HG03108 (cell line): ENCODE data around the gene PHTF2.
"Not testable (repeated sequence)": the region's sequence is repeated elsewhere in the genome, so short reads cannot be mapped to it uniquely, and the experiment has no call there.

Experiments
- ATAC-seq: cut with Tn5 transposase; IDR thresholded peaks from one replicate; pipeline ENCODE4 v1.9.1; 2021; ENCODE audit warnings: moderate library complexity; ENCODE audit not compliant: unreplicated experiment

The PHTF2 gene

GRCh38 chr7:77873416-77874327, 75.1 kb downstream of the PHTF2 start:
- not testable (repeated sequence) for ATAC-seq

- ATAC-seq = no peak
Observed at GRCh38 chr7:77877791-77878190, 79.2 kb downstream of the PHTF2 start.

- ATAC-seq = no peak
Observed at GRCh38 chr7:77878500-77878899, 79.9 kb downstream of the PHTF2 start.

GRCh38 chr7:77879272-77879671, 80.7 kb downstream of the PHTF2 start:
- no peak for ATAC-seq

GRCh38 chr7:77881871-77882270, 83.3 kb downstream of the PHTF2 start:
- no peak for ATAC-seq

GRCh38 chr7:77885155-77885554, 86.6 kb downstream of the PHTF2 start:
- ATAC-seq = no peak

- ATAC-seq = no peak
Observed at GRCh38 chr7:77887567-77887966, 89.0 kb downstream of the PHTF2 start.

- no peak for ATAC-seq
Observed at GRCh38 chr7:77888998-77889397, 90.4 kb downstream of the PHTF2 start.

- no peak for ATAC-seq
Observed at GRCh38 chr7:77893813-77894212, 95.2 kb downstream of the PHTF2 start.

GRCh38 chr7:77894574-77895091, 96.1 kb downstream of the PHTF2 start:
- ATAC-seq = no peak

- no peak for ATAC-seq
Observed at GRCh38 chr7:77895905-77896304, 97.3 kb downstream of the PHTF2 start.

GRCh38 chr7:77897004-77897547, 98.5 kb downstream of the PHTF2 start:
- no peak for ATAC-seq

GRCh38 chr7:77899516-77899915, 100.9 kb downstream of the PHTF2 start:
- no peak for ATAC-seq

GRCh38 chr7:77903597-77903996, 105.0 kb downstream of the PHTF2 start:
- ATAC-seq = no peak

GRCh38 chr7:77904252-77904651, 105.7 kb downstream of the PHTF2 start:
- ATAC-seq = no peak

GRCh38 chr7:77907281-77907680, 108.7 kb downstream of the PHTF2 start:
- no peak for ATAC-seq

GRCh38 chr7:77908664-77909063, 110.1 kb downstream of the PHTF2 start:
- ATAC-seq = no peak

- no peak for ATAC-seq
Observed at GRCh38 chr7:77910124-77910523, 111.6 kb downstream of the PHTF2 start.

GRCh38 chr7:77912293-77912692, 113.7 kb downstream of the PHTF2 start:
- ATAC-seq = no peak

- ATAC-seq = no peak
Observed at GRCh38 chr7:77913977-77914607, 115.5 kb downstream of the PHTF2 start.

GRCh38 chr7:77917500-77918262, 119.1 kb downstream of the PHTF2 start:
- no peak for ATAC-seq
